HG02642 (cell line): Measurements from ENCODE around the gene GIMAP6.
A peak's percentile ranks its signal among the peaks of the same experiment; 100 is the strongest.
"Not testable (repeated sequence)": the region's sequence is repeated elsewhere in the genome, so short reads cannot be mapped to it uniquely, and the experiment has no call there.

ENCODE experiments used
- ATAC-seq: cut with Tn5 transposase; IDR thresholded peaks from one replicate; pipeline ENCODE4 v1.9.1; 2021; ENCODE audit warnings: mild to moderate bottlenecking; ENCODE audit not compliant: unreplicated experiment, poor library complexity

Gene GIMAP6

GRCh38 chr7:150631866-150632864 is at the start of gene GIMAP6:
Gene GIMAP6 (minus strand): TSS chr7:150632385. CDS start chr7:150630142, 2,243 bp downstream.
- peak; percentile 82 for ATAC-seq

GRCh38 chr7:150680364-150680763 is 48.2 kb upstream of the GIMAP6 start:
- ATAC-seq = not testable (repeated sequence)

GRCh38 chr7:150678601-150679000 is 46.4 kb upstream of the GIMAP6 start:
- ATAC-seq = not testable (repeated sequence)

GRCh38 chr7:150676854-150677253 is 44.7 kb upstream of the GIMAP6 start:
- not testable (repeated sequence) for ATAC-seq

GRCh38 chr7:150676276-150676675 is 44.1 kb upstream of the GIMAP6 start:
- not testable (repeated sequence) for ATAC-seq

GRCh38 chr7:150675714-150676113 is 43.5 kb upstream of the GIMAP6 start:
- ATAC-seq = no peak

GRCh38 chr7:150671798-150672585 is 39.8 kb upstream of the GIMAP6 start:
- not testable (repeated sequence) for ATAC-seq

GRCh38 chr7:150668977-150669376 is 36.8 kb upstream of the GIMAP6 start:
- no peak for ATAC-seq

GRCh38 chr7:150668472-150668911 is 36.3 kb upstream of the GIMAP6 start:
- ATAC-seq = peak; percentile 75

GRCh38 chr7:150666412-150666811 is 34.2 kb upstream of the GIMAP6 start:
- no peak for ATAC-seq

- ATAC-seq = no peak
These were observed 33.7 kb upstream of the GIMAP6 start for GRCh38 chr7:150665896-150666295.

- ATAC-seq = no peak
These were observed 33.0 kb upstream of the GIMAP6 start for GRCh38 chr7:150665089-150665748.

GRCh38 chr7:150663802-150664494 is 31.8 kb upstream of the GIMAP6 start:
- ATAC-seq = no peak

GRCh38 chr7:150662821-150663220 is 30.6 kb upstream of the GIMAP6 start:
- not testable (repeated sequence) for ATAC-seq

- ATAC-seq = no peak
These were observed 28.9 kb upstream of the GIMAP6 start for GRCh38 chr7:150660939-150661613.

GRCh38 chr7:150657526-150657925 is 25.3 kb upstream of the GIMAP6 start:
- no peak for ATAC-seq

- no peak for ATAC-seq
These were observed 23.9 kb upstream of the GIMAP6 start for GRCh38 chr7:150656047-150656446.

- ATAC-seq = no peak
These were observed 22.5 kb upstream of the GIMAP6 start for GRCh38 chr7:150654692-150655091.

GRCh38 chr7:150649080-150649385 is 16.8 kb upstream of the GIMAP6 start:
- no peak for ATAC-seq
